Effector memory CD4-positive, alpha-beta T cell (primary cell): ENCODE results near the gene CPAMD8.

Experiments used
- DNase-seq, 3 donors: peaks; one replicate each; pipeline ENCODE4 v3.0.0-alpha.2; 2020
- H3K27ac ChIP-seq: 2 replicates; pipeline ENCODE4 v1.7.0; 2013; ENCODE audit warnings: mild to moderate bottlenecking, low read length, moderate library complexity; ENCODE audit not compliant: insufficient read depth, poor library complexity, severe bottlenecking
- H3K27me3 ChIP-seq: replicated peaks from 2 replicates; pipeline ENCODE4 v1.7.0; 2013; ENCODE audit warnings: mild to moderate bottlenecking, low read length; ENCODE audit not compliant: insufficient read depth, control insufficient read depth, poor library complexity, severe bottlenecking
- H3K36me3 ChIP-seq: 2 replicates; pipeline ENCODE4 v1.7.0; 2013; ENCODE audit warnings: mild to moderate bottlenecking, low read length, moderate library complexity; ENCODE audit not compliant: control insufficient read depth, insufficient read depth
- H3K4me1 ChIP-seq: 2 replicates; pipeline ENCODE4 v1.7.0; 2013; ENCODE audit warnings: low read length, mild to moderate bottlenecking; ENCODE audit not compliant: control insufficient read depth, insufficient read depth, poor library complexity, severe bottlenecking
- H3K4me3 ChIP-seq: 2 replicates; pipeline ENCODE4 v1.7.0; 2013; ENCODE audit warnings: low read length, low read depth, mild to moderate bottlenecking; ENCODE audit not compliant: insufficient read depth, poor library complexity, severe bottlenecking
- H3K9me3 ChIP-seq: 2 replicates; pipeline ENCODE4 v1.7.0; 2013; ENCODE audit warnings: mild to moderate bottlenecking, low read length, moderate library complexity; ENCODE audit not compliant: control insufficient read depth

The CPAMD8 gene

GRCh38 chr19:16915734-16916133 lies 110.9 kb downstream of the CPAMD8 start:
- no peak for DNase-seq
- Histone ChIP-seq H3K27me3 (no peaks in the 10 kb centered on the region), H3K36me3 (no peaks in the 10 kb centered on the region), H3K27ac (no peak overlapping the region), H3K9me3 (peaks cover 8% of the 10 kb centered on the region), H3K4me3 (no peak overlapping the region), H3K4me1 (no peaks in the 10 kb centered on the region)

GRCh38 chr19:16915135-16915534 lies 111.5 kb downstream of the CPAMD8 start:
- no peak overlapping the region for H3K27ac ChIP-seq
- no peaks in the 10 kb centered on the region for H3K36me3 ChIP-seq
- no peak for DNase-seq
- no peaks in the 10 kb centered on the region for H3K27me3 ChIP-seq
- H3K9me3 ChIP-seq = peaks cover 8% of the 10 kb centered on the region
- H3K4me3 ChIP-seq = no peak overlapping the region
- H3K4me1 ChIP-seq = no peaks in the 10 kb centered on the region

GRCh38 chr19:16914421-16914820 lies 112.2 kb downstream of the CPAMD8 start:
- Histone ChIP-seq H3K27me3 (no peaks in the 10 kb centered on the region), H3K36me3 (no peaks in the 10 kb centered on the region), H3K9me3 (peaks cover 8% of the 10 kb centered on the region), H3K4me3 (no peak overlapping the region), H3K27ac (no peak overlapping the region), H3K4me1 (no peaks in the 10 kb centered on the region)
- DNase-seq = no peak

- Histone ChIP-seq H3K27ac (no peak overlapping the region), H3K36me3 (no peaks in the 10 kb centered on the region), H3K4me1 (no peaks in the 10 kb centered on the region), H3K4me3 (no peak overlapping the region), H3K27me3 (no peaks in the 10 kb centered on the region), H3K9me3 (peaks cover 8% of the 10 kb centered on the region)
- DNase-seq = no peak
These were observed 113.8 kb downstream of the CPAMD8 start for GRCh38 chr19:16912780-16913179.

GRCh38 chr19:16911046-16911445 lies 115.6 kb downstream of the CPAMD8 start:
- Histone ChIP-seq H3K4me1 (no peaks in the 10 kb centered on the region), H3K9me3 (peaks cover 8% of the 10 kb centered on the region), H3K36me3 (no peaks in the 10 kb centered on the region)

GRCh38 chr19:16908759-16909158 lies 117.9 kb downstream of the CPAMD8 start:
- Histone ChIP-seq H3K4me1 (no peaks in the 10 kb centered on the region), H3K27me3 (no peaks in the 10 kb centered on the region), H3K27ac (no peak overlapping the region), H3K4me3 (no peak overlapping the region), H3K36me3 (no peaks in the 10 kb centered on the region), H3K9me3 (peaks cover 8% of the 10 kb centered on the region)
- no peak for DNase-seq

More at GRCh38 chr19:16911046-16911445, 115.6 kb downstream of the CPAMD8 start:
- DNase-seq = no peak
- Histone ChIP-seq H3K27ac (no peak overlapping the region), H3K27me3 (no peaks in the 10 kb centered on the region), H3K4me3 (no peak overlapping the region)

GRCh38 chr19:16904599-16904998 lies 122.0 kb downstream of the CPAMD8 start:
- H3K9me3 ChIP-seq = no peaks in the 10 kb centered on the region
- no peaks in the 10 kb centered on the region for H3K27me3 ChIP-seq
- no peak overlapping the region for H3K27ac ChIP-seq
- no peak overlapping the region for H3K4me3 ChIP-seq
- DNase-seq = no peak
- H3K36me3 ChIP-seq = no peaks in the 10 kb centered on the region
- H3K4me1 ChIP-seq = peaks cover 2% of the 10 kb centered on the region

- H3K36me3 ChIP-seq = no peaks in the 10 kb centered on the region
- no peaks in the 10 kb centered on the region for H3K27me3 ChIP-seq
- H3K9me3 ChIP-seq = no peaks in the 10 kb centered on the region
- DNase-seq = no peak
- H3K27ac ChIP-seq = no peak overlapping the region
- peaks cover 6% of the 10 kb centered on the region for H3K4me1 ChIP-seq
- H3K4me3 ChIP-seq = no peak overlapping the region
These were observed 123.3 kb downstream of the CPAMD8 start for GRCh38 chr19:16903347-16903746.

- peaks cover 7% of the 10 kb centered on the region for H3K4me1 ChIP-seq
- no peaks in the 10 kb centered on the region for H3K9me3 ChIP-seq
- H3K27ac ChIP-seq = no peak overlapping the region
- H3K4me3 ChIP-seq = no peak overlapping the region
- no peaks in the 10 kb centered on the region for H3K27me3 ChIP-seq
- DNase-seq = no peak
- H3K36me3 ChIP-seq = no peaks in the 10 kb centered on the region
These were observed 124.1 kb downstream of the CPAMD8 start for GRCh38 chr19:16902545-16902944.

- DNase-seq = no peak
- Histone ChIP-seq H3K4me1 (peaks cover 10% of the 10 kb centered on the region), H3K9me3 (no peaks in the 10 kb centered on the region), H3K36me3 (no peaks in the 10 kb centered on the region), H3K27ac (no peak overlapping the region), H3K4me3 (no peak overlapping the region), H3K27me3 (no peaks in the 10 kb centered on the region)
These were observed 125.0 kb downstream of the CPAMD8 start for GRCh38 chr19:16901491-16902175.
